ENCODE data around the gene ZNF536.

DNA sequence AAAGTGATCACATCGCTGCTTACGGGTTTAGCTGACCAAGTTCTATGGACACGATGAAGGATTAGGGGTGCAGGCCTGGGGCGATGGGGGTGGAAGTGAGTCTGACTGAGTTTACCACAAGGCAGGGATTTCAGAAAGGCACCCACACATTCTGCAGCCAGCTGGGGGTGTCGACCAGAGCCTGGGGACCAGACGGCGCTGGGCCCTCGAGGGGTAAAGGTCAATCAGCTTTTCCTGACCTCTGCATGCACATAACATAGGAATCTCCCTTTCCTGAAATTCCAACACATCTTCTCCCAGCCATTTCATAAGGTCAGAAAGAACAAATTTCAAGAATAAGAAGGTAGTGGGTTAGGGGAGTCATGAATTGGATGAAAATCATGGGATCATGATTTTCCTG, 92.0 kb downstream of the ZNF536 start:
- TF ChIP-seq, protein P1, sequence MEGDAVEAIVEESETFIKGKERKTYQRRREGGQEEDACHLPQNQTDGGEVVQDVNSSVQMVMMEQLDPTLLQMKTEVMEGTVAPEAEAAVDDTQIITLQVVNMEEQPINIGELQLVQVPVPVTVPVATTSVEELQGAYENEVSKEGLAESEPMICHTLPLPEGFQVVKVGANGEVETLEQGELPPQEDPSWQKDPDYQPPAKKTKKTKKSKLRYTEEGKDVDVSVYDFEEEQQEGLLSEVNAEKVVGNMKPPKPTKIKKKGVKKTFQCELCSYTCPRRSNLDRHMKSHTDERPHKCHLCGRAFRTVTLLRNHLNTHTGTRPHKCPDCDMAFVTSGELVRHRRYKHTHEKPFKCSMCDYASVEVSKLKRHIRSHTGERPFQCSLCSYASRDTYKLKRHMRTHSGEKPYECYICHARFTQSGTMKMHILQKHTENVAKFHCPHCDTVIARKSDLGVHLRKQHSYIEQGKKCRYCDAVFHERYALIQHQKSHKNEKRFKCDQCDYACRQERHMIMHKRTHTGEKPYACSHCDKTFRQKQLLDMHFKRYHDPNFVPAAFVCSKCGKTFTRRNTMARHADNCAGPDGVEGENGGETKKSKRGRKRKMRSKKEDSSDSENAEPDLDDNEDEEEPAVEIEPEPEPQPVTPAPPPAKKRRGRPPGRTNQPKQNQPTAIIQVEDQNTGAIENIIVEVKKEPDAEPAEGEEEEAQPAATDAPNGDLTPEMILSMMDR (IDR thresholded peaks at IDR 0.05; ENCODE audit: low read depth, low read length) = no peak
- no peak for TF ChIP-seq POLR2A (IDR thresholded peaks at IDR 0.05; ENCODE audit: extremely low read depth, insufficient read length)
- TF ChIP-seq MAX (IDR thresholded peaks at IDR 0.05; ENCODE audit: low read depth, low read length) = no peak
